Measurements from ENCODE around the gene UBXN6. TPM values are rescaled to one million over a fixed set of nuclear protein-coding genes. Genes with fewer than 3 reads are reported as not detected.

The UBXN6 gene
- total RNA-seq (2014; rRNA removed; shearing (Covaris generic)), result 21.6 TPM in 2 replicates
- 19.1 and 20.4 TPM in 2 replicates for polyA plus RNA-seq (2016; fragmentation: Nextera tagmentation; extraction: Ambion mirVana)
- long read RNA-seq, partial matches to known transcripts, result 1 of 6 reads
- long read RNA-seq, other reads (novel, unspliced or antisense), result 3 of 6 reads

GRCh38 chr19:4457654-4458395 is at the start of gene UBXN6:
Gene UBXN6, minus strand, starts transcription at chr19:4457794. Its CDS starts 97 bp downstream, at chr19:4457697.
- no peak for TF ChIP-seq NANOG (IDR thresholded peaks at IDR 0.05; ENCODE audit: borderline replicate concordance)
- no peak for TF ChIP-seq EZH2phosphoT487 (IDR thresholded peaks at IDR 0.05; ENCODE audit: unreplicated experiment)
- TF ChIP-seq ZNF462 (CRISPR knock-in tag; IDR thresholded peaks at IDR 0.05), result no peak
- peak; percentile 82 for TF ChIP-seq ETS1 (IDR thresholded peaks at IDR 0.05)
- TF ChIP-seq CREB1 (CRISPR knock-in tag; IDR thresholded peaks at IDR 0.05; ENCODE audit: low read depth), result peak; percentile 75
- no peak for TF ChIP-seq REST (IDR thresholded peaks at IDR 0.05; ENCODE audit: unreplicated experiment)
- TF ChIP-seq ZNF331 (CRISPR knock-in tag; IDR thresholded peaks at IDR 0.05; ENCODE audit: low read depth), result no peak
- no peak for TF ChIP-seq ZNF114 (CRISPR knock-in tag; IDR thresholded peaks at IDR 0.05)
- TF ChIP-seq POLR2AphosphoS5 (IDR thresholded peaks at IDR 0.05; ENCODE audit: low read depth), result peak; percentile 26
- no peak for TF ChIP-seq JUNB (IDR thresholded peaks at IDR 0.05; ENCODE audit: unreplicated experiment)
- no peak for TF ChIP-seq STAT1 (IDR thresholded peaks at IDR 0.05; ENCODE audit: unreplicated experiment)
- TF ChIP-seq EZH2 (IDR thresholded peaks at IDR 0.05; ENCODE audit: low read depth, unreplicated experiment), result no peak
- no peak for TF ChIP-seq CTCF (conservative IDR thresholded peaks at IDR 0.05; ENCODE audit: low read depth in 2 of 2)
- no peaks in the 10 kb centered on the region for H3F3A ChIP-seq (replicated peaks; ENCODE audit: low read depth)
- Mint-ChIP-seq H3K27me3 (ENCODE audit: insufficient read depth, low read depth, poor library complexity) (peaks cover 20% of the 10 kb centered on the region), H3K9me3 (no peaks in the 10 kb centered on the region), H3K4me1 (peaks cover 11% of the 10 kb centered on the region), H3K27ac (peak within 1 kb of the TSS; percentile 96), H3K4me3 (peak within 1 kb of the TSS; percentile 80), H3K36me3 (ENCODE audit: low read depth) (no peaks in the 10 kb centered on the region)
- peak within 1 kb of the TSS; percentile 84 for H2AFZ ChIP-seq
- H3K36me3 ChIP-seq (ENCODE audit: insufficient read depth), result no peaks in the 10 kb centered on the region
- H4K20me1 ChIP-seq (replicated peaks; ENCODE audit: insufficient read depth), result no peaks in the 10 kb centered on the region; the same call in 1 of the 2 replicates
- DNase-seq (ENCODE audit: low spot score), result peak; percentile 100
- H3K4me2 ChIP-seq, result peak within 1 kb of the TSS; percentile 98
- H3K27ac ChIP-seq (ENCODE audit: low read depth), result peak within 1 kb of the TSS; percentile 92
- peak; percentile 91 for ATAC-seq
- no peaks in the 10 kb centered on the region for H3K27me3 ChIP-seq (ENCODE audit: insufficient read depth)
- no peaks in the 10 kb centered on the region for H3K9me2 ChIP-seq (ENCODE audit: insufficient read depth)
- 0 out of 2 replicates have a peak, but pooled peaks cover 4% of the 10 kb centered on the region for H3K79me2 ChIP-seq (replicated peaks; ENCODE audit: insufficient read depth)
- H3K4me3 ChIP-seq, result peak within 1 kb of the TSS; percentile 77
- peaks cover 12% of the 10 kb centered on the region for H3K4me1 ChIP-seq (ENCODE audit: insufficient read depth)
